HepG2 (cell line): Measurements from ENCODE around the gene PRSS22. TPM values are rescaled to one million over a fixed set of nuclear protein-coding genes. Genes with fewer than 3 reads are reported as not detected.

Experiments
- CC2D1A ChIP-seq: sonication (generic); formaldehyde crosslinking; IDR thresholded peaks from 2 replicates; pipeline ENCODE4 v1.8.1; 2023; ENCODE audit warnings: mild to moderate bottlenecking, missing genetic modification reagents
- DR1 ChIP-seq: sonication (generic); formaldehyde crosslinking; IDR thresholded peaks from 2 replicates; pipeline ENCODE4 v1.8.0; 2021; ENCODE audit warnings: mild to moderate bottlenecking, missing genetic modification reagents, inconsistent platforms
- GLI4 ChIP-seq: sonication (generic); formaldehyde crosslinking; IDR thresholded peaks from 2 replicates; pipeline ENCODE4 v1.5.1; 2020; ENCODE audit warnings: missing genetic modification reagents, mild to moderate bottlenecking, moderate library complexity, borderline replicate concordance
- HMGXB3 ChIP-seq: sonication (generic); formaldehyde crosslinking; IDR thresholded peaks from 2 replicates; pipeline ENCODE4 v1.4.0; 2020; ENCODE audit warnings: missing genetic modification reagents, borderline replicate concordance
- HOXA5 ChIP-seq: sonication (generic); formaldehyde crosslinking; IDR thresholded peaks from 2 replicates; pipeline ENCODE4 v1.4.0; 2020; ENCODE audit warnings: missing genetic modification reagents
- LBX2 ChIP-seq: sonication (generic); formaldehyde crosslinking; IDR thresholded peaks from 2 replicates; pipeline ENCODE4 v1.5.0; 2020; ENCODE audit warnings: missing genetic modification reagents, mild to moderate bottlenecking, borderline replicate concordance
- PLSCR1 ChIP-seq: sonication (generic); formaldehyde crosslinking; IDR thresholded peaks from 2 replicates; pipeline ENCODE4 v1.5.0; 2020; ENCODE audit warnings: missing genetic modification reagents, mild to moderate bottlenecking, borderline replicate concordance
- ZBTB20 ChIP-seq: sonication (generic); formaldehyde crosslinking; IDR thresholded peaks from 2 replicates; pipeline ENCODE4 v1.8.1; 2023; ENCODE audit warnings: missing genetic modification reagents, low read depth, mild to moderate bottlenecking, borderline replicate concordance
- ZBTB43 ChIP-seq: sonication (generic); formaldehyde crosslinking; conservative IDR thresholded peaks from 2 replicates; pipeline ENCODE4 v1.4.0; 2020; ENCODE audit warnings: missing genetic modification reagents
- ZFP36L2 ChIP-seq: sonication (generic); formaldehyde crosslinking; IDR thresholded peaks from 2 replicates; pipeline ENCODE4 v1.4.0; 2020; ENCODE audit warnings: missing genetic modification reagents
- ZFYVE20 ChIP-seq: sonication (generic); formaldehyde crosslinking; IDR thresholded peaks from 2 replicates; pipeline ENCODE4 v1.8.0; 2023; ENCODE audit warnings: low read depth, mild to moderate bottlenecking, moderate library complexity, missing genetic modification reagents, borderline replicate concordance
- ZNF280B ChIP-seq: sonication (generic); formaldehyde crosslinking; IDR thresholded peaks from 2 replicates; pipeline ENCODE4 v1.5.0; 2020; ENCODE audit warnings: missing genetic modification reagents, mild to moderate bottlenecking, borderline replicate concordance
- ZNF550 ChIP-seq: sonication (generic); formaldehyde crosslinking; IDR thresholded peaks from 2 replicates; pipeline ENCODE4 v1.4.0; 2020; ENCODE audit warnings: mild to moderate bottlenecking, missing genetic modification reagents, borderline replicate concordance
- ZNF678 ChIP-seq: sonication (generic); formaldehyde crosslinking; IDR thresholded peaks from 2 replicates; pipeline ENCODE4 v1.4.0; 2020; ENCODE audit warnings: mild to moderate bottlenecking, missing genetic modification reagents
- ZNF761 ChIP-seq: sonication (generic); formaldehyde crosslinking; conservative IDR thresholded peaks from 2 replicates; pipeline ENCODE4 v1.4.0; 2020; ENCODE audit warnings: mild to moderate bottlenecking, missing genetic modification reagents
- ZNF770 ChIP-seq: sonication (generic); formaldehyde crosslinking; IDR thresholded peaks from 2 replicates; pipeline ENCODE4 v1.5.0; 2020; ENCODE audit warnings: mild to moderate bottlenecking, missing genetic modification reagents
- polyA plus RNA-seq, 8 experiments: library from polyadenylated mRNA; depleted of rRNA in 3 of 8; stranded (reverse) in 7 of 8; unstranded in 1 of 8; fragments of >200 nt; fragmentation: Illumina TruSeq in 4 of 8; extraction: Trizol in 4 of 8; gene quantifications; 2 replicates each; pipeline versions ENCODE4 v1.2.1 to v1.2.3, GENCODE V29; 2011 to 2016; ENCODE audit warnings: low read depth in 4 of 8, missing spikeins in 1 of 8, mixed read lengths in 1 of 8; ENCODE audit not compliant: insufficient read depth in 1 of 8
- total RNA-seq, 5 experiments: library from RNA; depleted of rRNA; stranded (reverse); fragments of >200 nt; fragmentation: Illumina TruSeq; extraction: Trizol; gene quantifications; 2 replicates each; pipeline ENCODE4 v1.2.3, GENCODE V29; 2016; ENCODE audit warnings: low read depth in 1 of 5

Gene PRSS22
- total and polyA plus RNA-seq, 2 of the 13 experiments (the other 11 are each of a cell fraction or from before 2014, with no cell fraction given), result 0.24 to 0.32 TPM

GRCh38 chr16:2867987-2868789 is 10.2 kb upstream of the PRSS22 start (continued):
- TF ChIP-seq DR1 (CRISPR knock-in tag), result 0 out of 2 replicates have a peak, but pooled peaks have one; percentile 41
- peak; percentile 48; the same call in 1 of the 2 replicates for TF ChIP-seq ZNF761
- TF ChIP-seq ZBTB43 (CRISPR knock-in tag), result no peak
- no peak for TF ChIP-seq LBX2 (CRISPR knock-in tag)
- peak; percentile 54; the same call in 1 of the 2 replicates for TF ChIP-seq GLI4 (CRISPR knock-in tag)
- TF ChIP-seq CC2D1A (CRISPR knock-in tag), result 0 out of 2 replicates have a peak, but pooled peaks have one; percentile 77
- TF ChIP-seq ZNF678 (CRISPR knock-in tag), result 0 out of 2 replicates have a peak, but pooled peaks have one; percentile 29
- TF ChIP-seq ZNF770 (CRISPR knock-in tag), result peak; percentile 27; the same call in 1 of the 2 replicates
- no peak for TF ChIP-seq ZNF550
- 0 out of 2 replicates have a peak, but pooled peaks have one; percentile 7 for TF ChIP-seq ZFP36L2 (CRISPR knock-in tag)
- TF ChIP-seq ZNF280B (CRISPR knock-in tag), result peak; percentile 63; the same call in 1 of the 2 replicates
- no peak for TF ChIP-seq PLSCR1 (CRISPR knock-in tag)
- TF ChIP-seq HOXA5 (CRISPR knock-in tag), result no peak
- no peak for TF ChIP-seq ZFYVE20 (CRISPR knock-in tag)
- peak; percentile 18; the same call in 1 of the 2 replicates for TF ChIP-seq ZBTB20 (CRISPR knock-in tag)
- no peak for TF ChIP-seq HMGXB3 (CRISPR knock-in tag)
